Activated naive CD8-positive, alpha-beta T cell treated with anti-CD3 and anti-CD28 coated beads for 36 hours (primary cell): ENCODE measurements around the gene TMEM106B. TPM values are rescaled to one million over a fixed set of nuclear protein-coding genes. Genes with fewer than 3 reads are reported as not detected.
"Not testable (repeated sequence)": the region's sequence is repeated elsewhere in the genome, so short reads cannot be mapped to it uniquely, and the experiment has no call there.

Source experiments
- DNase-seq: peaks from one replicate; pipeline ENCODE4 v3.0.0; 2021
- H3K27ac Mint-ChIP-seq: one replicate; pipeline ENCODE4 v1.8.0; 2022; ENCODE audit warnings: mild to moderate bottlenecking, moderate library complexity, mixed read lengths
- H3K27me3 Mint-ChIP-seq: one replicate; pipeline ENCODE4 v1.8.0; 2022; ENCODE audit warnings: mild to moderate bottlenecking, mixed read lengths
- H3K36me3 Mint-ChIP-seq: one replicate; pipeline ENCODE4 v1.8.0; 2021; ENCODE audit warnings: mild to moderate bottlenecking, mixed read lengths
- H3K4me1 Mint-ChIP-seq: one replicate; pipeline ENCODE4 v1.8.0; 2021; ENCODE audit warnings: mixed read lengths
- H3K4me3 Mint-ChIP-seq: one replicate; pipeline ENCODE4 v1.8.0; 2022; ENCODE audit warnings: mild to moderate bottlenecking, moderate library complexity, mixed read lengths
- H3K9me3 Mint-ChIP-seq: one replicate; pipeline ENCODE4 v1.8.0; 2022; ENCODE audit warnings: mixed read lengths
- total RNA-seq, 2 experiments: library from RNA; stranded (reverse); gene quantifications; one replicate each; pipeline ENCODE4 v1.2.3, GENCODE V29; 2021

TMEM106B gene
- 10 to 100 TPM; 27.7 to 28.8 TPM for total RNA-seq

GRCh38 chr7:12211054-12211710 lies at the start of gene TMEM106B:
Gene TMEM106B, plus strand, starts transcription at chr7:12211294. Its CDS starts 3,517 bp downstream, at chr7:12214811.
- Mint-ChIP-seq H3K9me3 (no peaks in the 10 kb centered on the region), H3K27me3 (no peaks in the 10 kb centered on the region), H3K36me3 (peaks cover 20% of the 10 kb centered on the region), H3K27ac (peak within 1 kb of the TSS; percentile 97), H3K4me3 (peak within 1 kb of the TSS; percentile 97), H3K4me1 (peaks cover 32% of the 10 kb centered on the region)
- DNase-seq, result peak; percentile 97

DNA sequence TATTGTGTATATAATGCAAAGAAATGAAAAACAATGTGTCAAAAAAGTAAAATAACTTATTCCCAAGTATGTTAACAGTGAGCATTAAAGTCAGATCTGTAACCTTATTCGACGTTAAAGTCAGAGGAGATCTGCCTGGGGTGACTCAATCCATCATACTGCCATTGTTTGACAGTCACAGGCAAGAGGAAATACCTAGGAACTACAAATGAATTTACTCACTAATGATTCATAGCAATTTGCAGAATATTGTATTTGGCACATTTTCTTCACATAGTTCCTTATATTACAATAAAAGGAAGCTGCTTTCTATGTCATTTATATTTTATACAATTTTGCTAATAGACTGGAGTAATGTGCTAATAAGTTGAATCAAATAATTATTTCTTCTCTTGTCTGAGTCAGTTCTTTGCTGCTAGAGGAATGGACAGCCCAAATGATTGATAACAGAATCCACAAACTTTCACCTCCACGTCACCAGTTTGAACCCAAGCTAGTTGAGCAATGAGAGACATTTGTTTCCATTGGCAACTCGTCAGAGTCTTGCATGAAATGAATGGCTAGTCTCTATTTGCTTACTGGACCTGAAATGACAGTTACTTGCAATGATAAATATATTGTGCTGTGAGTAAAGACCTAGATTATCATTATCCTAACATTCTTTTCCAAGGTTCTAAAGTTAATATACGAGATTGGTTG lies 48.5 kb upstream of the TMEM106B start:
- H3K27ac Mint-ChIP-seq, result no peak overlapping the region
- DNase-seq, result no peak
- peaks cover 2% of the 10 kb centered on the region for H3K4me1 Mint-ChIP-seq
- H3K36me3 Mint-ChIP-seq, result peaks cover 1% of the 10 kb centered on the region
- H3K9me3 Mint-ChIP-seq, result peaks cover 15% of the 10 kb centered on the region
- H3K4me3 Mint-ChIP-seq, result no peak overlapping the region
- no peaks in the 10 kb centered on the region for H3K27me3 Mint-ChIP-seq

GRCh38 chr7:12168065-12168464 lies 43.0 kb upstream of the TMEM106B start:
- H3K36me3 Mint-ChIP-seq, result peaks cover 25% of the 10 kb centered on the region
- H3K9me3 Mint-ChIP-seq, result peaks cover 37% of the 10 kb centered on the region
- not testable (repeated sequence) for H3K4me1 Mint-ChIP-seq, H3K4me3 Mint-ChIP-seq, DNase-seq, H3K27me3 Mint-ChIP-seq, H3K27ac Mint-ChIP-seq

GRCh38 chr7:12169981-12170820 lies 40.9 kb upstream of the TMEM106B start:
- Mint-ChIP-seq H3K36me3 (peaks cover 25% of the 10 kb centered on the region), H3K27ac (peak overlapping the region; percentile 72), H3K4me1 (peaks cover 14% of the 10 kb centered on the region), H3K9me3 (peaks cover 35% of the 10 kb centered on the region)
- DNase-seq, result peak; percentile 12
- H3K27me3 Mint-ChIP-seq, H3K4me3 Mint-ChIP-seq: not testable (repeated sequence)

DNA sequence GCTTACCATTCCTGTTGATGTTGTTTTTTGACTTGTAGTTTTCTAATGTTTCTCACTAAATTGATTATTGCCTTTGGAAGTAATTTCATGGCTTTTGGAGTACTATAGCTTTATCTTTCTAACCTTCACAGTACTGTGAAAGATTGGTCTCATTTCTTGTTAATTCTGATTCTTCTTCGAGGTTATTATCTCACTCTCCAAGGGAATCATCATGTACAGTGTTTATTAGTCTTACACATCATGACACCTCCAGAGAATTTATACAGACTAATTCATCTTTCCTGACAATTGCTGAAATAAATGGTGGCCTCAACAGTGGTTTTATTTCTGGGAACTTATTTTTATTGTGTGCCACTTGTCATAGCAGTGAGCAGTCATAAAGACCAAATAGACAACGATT lies 37.4 kb upstream of the TMEM106B start:
- peaks cover 14% of the 10 kb centered on the region for H3K4me1 Mint-ChIP-seq
- H3K4me3 Mint-ChIP-seq, result no peak overlapping the region
- no peak for DNase-seq
- no peaks in the 10 kb centered on the region for H3K27me3 Mint-ChIP-seq
- no peak overlapping the region for H3K27ac Mint-ChIP-seq
- H3K36me3 Mint-ChIP-seq, result peaks cover 12% of the 10 kb centered on the region
- peaks cover 12% of the 10 kb centered on the region for H3K9me3 Mint-ChIP-seq

DNA sequence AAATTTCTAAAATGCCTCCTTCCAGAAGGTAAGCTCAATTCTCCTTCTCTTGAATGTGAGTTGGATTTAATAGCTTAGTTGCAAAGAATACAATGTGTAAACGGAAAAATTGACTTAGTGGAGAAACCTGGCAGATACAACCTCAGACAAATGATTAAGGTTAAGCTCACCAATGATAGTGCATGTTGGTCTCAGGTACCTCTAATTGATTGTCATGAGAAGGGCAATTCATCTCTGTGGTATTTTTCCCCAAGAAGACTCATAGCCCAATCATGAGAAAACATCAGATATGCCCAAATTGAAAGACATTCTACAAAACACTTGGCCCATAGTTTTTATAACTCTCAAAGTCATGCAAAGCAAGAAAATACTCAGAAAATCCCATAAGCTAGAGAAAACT lies 36.2 kb upstream of the TMEM106B start:
- H3K27ac Mint-ChIP-seq, result no peak overlapping the region
- H3K36me3 Mint-ChIP-seq, result peaks cover 3% of the 10 kb centered on the region
- no peak overlapping the region for H3K4me3 Mint-ChIP-seq
- peaks cover 14% of the 10 kb centered on the region for H3K4me1 Mint-ChIP-seq
- no peak for DNase-seq
- H3K27me3 Mint-ChIP-seq, result no peaks in the 10 kb centered on the region
- peaks cover 3% of the 10 kb centered on the region for H3K9me3 Mint-ChIP-seq

GRCh38 chr7:12178317-12178716 lies 32.8 kb upstream of the TMEM106B start:
- Mint-ChIP-seq H3K4me3 (no peak overlapping the region), H3K27me3 (no peaks in the 10 kb centered on the region), H3K27ac (no peak overlapping the region), H3K9me3 (peaks cover 3% of the 10 kb centered on the region), H3K4me1 (peaks cover 4% of the 10 kb centered on the region), H3K36me3 (no peaks in the 10 kb centered on the region)
- no peak for DNase-seq

- no peak overlapping the region for H3K4me3 Mint-ChIP-seq
- no peaks in the 10 kb centered on the region for H3K27me3 Mint-ChIP-seq
- H3K27ac Mint-ChIP-seq, result no peak overlapping the region
- DNase-seq, result no peak
- H3K36me3 Mint-ChIP-seq, result no peaks in the 10 kb centered on the region
- H3K4me1 Mint-ChIP-seq, result peaks cover 2% of the 10 kb centered on the region
- H3K9me3 Mint-ChIP-seq, result peaks cover 3% of the 10 kb centered on the region
Observed at GRCh38 chr7:12194426-12194825, 16.7 kb upstream of the TMEM106B start.

- no peaks in the 10 kb centered on the region for H3K9me3 Mint-ChIP-seq
- H3K4me1 Mint-ChIP-seq, result peaks cover 2% of the 10 kb centered on the region
- H3K27me3 Mint-ChIP-seq, result no peaks in the 10 kb centered on the region
- no peaks in the 10 kb centered on the region for H3K36me3 Mint-ChIP-seq
- no peak overlapping the region for H3K27ac Mint-ChIP-seq
- no peak for DNase-seq
- H3K4me3 Mint-ChIP-seq, result no peak overlapping the region
Observed at GRCh38 chr7:12196386-12196785, 14.7 kb upstream of the TMEM106B start.

- H3K27ac Mint-ChIP-seq, result no peak overlapping the region
- H3K27me3 Mint-ChIP-seq, result no peaks in the 10 kb centered on the region
- H3K9me3 Mint-ChIP-seq, result no peaks in the 10 kb centered on the region
- peaks cover 2% of the 10 kb centered on the region for H3K4me1 Mint-ChIP-seq
- no peak overlapping the region for H3K4me3 Mint-ChIP-seq
- H3K36me3 Mint-ChIP-seq, result no peaks in the 10 kb centered on the region
- no peak for DNase-seq
Observed at GRCh38 chr7:12199363-12199762, 11.7 kb upstream of the TMEM106B start.

- H3K27ac Mint-ChIP-seq, result no peak overlapping the region
- no peak overlapping the region for H3K4me3 Mint-ChIP-seq
- peaks cover 8% of the 10 kb centered on the region for H3K4me1 Mint-ChIP-seq
- no peak for DNase-seq
- H3K27me3 Mint-ChIP-seq, result no peaks in the 10 kb centered on the region
- no peaks in the 10 kb centered on the region for H3K9me3 Mint-ChIP-seq
- H3K36me3 Mint-ChIP-seq, result no peaks in the 10 kb centered on the region
Observed at GRCh38 chr7:12207046-12207445, 4.0 kb upstream of the TMEM106B start.

GRCh38 chr7:12209221-12209620 lies 1.9 kb upstream of the TMEM106B start:
- DNase-seq, result no peak
- H3K4me1 Mint-ChIP-seq, result peaks cover 21% of the 10 kb centered on the region
- H3K27ac Mint-ChIP-seq, result no peak overlapping the region
- H3K4me3 Mint-ChIP-seq, result no peak overlapping the region
- peaks cover 4% of the 10 kb centered on the region for H3K36me3 Mint-ChIP-seq
- H3K9me3 Mint-ChIP-seq, result no peaks in the 10 kb centered on the region
- H3K27me3 Mint-ChIP-seq, result no peaks in the 10 kb centered on the region

DNA sequence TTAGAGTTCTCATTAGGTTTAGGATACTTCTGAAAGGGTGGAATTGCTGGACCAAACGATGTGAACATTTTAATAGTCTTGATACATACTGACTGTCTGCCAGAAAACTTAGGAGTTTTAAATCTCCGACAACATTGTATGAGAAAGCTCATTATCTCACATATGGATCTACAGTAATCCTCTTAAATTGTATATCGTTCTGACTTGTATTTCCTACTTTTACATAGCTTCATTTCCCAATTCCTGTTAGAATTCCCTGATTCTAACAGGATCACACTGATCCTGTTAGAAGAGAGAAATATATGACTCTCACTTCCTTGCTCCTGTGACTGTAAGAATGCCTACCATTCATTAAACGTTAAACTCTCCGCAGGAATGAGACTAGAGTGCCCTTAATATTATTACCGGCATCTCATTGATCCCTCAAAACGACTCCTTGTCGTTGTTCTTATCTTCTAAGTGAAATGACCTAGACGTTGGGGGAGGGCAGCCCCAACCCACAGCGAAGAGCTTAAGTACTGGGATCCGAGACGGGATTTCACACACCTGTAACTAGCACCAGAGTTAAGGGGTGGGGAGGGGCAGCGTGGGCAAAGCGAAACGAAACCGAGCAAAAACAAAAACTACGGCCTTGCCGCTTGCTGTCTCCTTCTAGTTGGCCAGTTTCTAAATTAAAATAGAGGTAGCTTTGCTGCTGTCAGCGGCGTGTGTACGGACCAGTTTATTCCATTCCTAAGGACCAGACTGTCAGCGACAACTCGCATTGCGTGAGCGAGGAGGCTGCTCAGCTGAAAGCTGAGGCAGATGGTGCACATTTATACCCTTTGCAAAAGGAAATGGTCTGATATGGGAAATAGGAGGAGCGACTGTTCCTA lies 678 bp upstream of the TMEM106B start:
- H3K9me3 Mint-ChIP-seq, result no peaks in the 10 kb centered on the region
- DNase-seq, result no peak
- H3K27me3 Mint-ChIP-seq, result no peaks in the 10 kb centered on the region
- H3K36me3 Mint-ChIP-seq, result peaks cover 13% of the 10 kb centered on the region
- H3K4me3 Mint-ChIP-seq, result peak overlapping the region; percentile 97
- H3K27ac Mint-ChIP-seq, result peak overlapping the region; percentile 97
- peaks cover 29% of the 10 kb centered on the region for H3K4me1 Mint-ChIP-seq

GRCh38 chr7:12211711-12212485 lies 804 bp downstream of the TMEM106B start:
- H3K4me1 Mint-ChIP-seq, result peaks cover 37% of the 10 kb centered on the region
- H3K4me3 Mint-ChIP-seq, result peak overlapping the region; percentile 97
- peaks cover 27% of the 10 kb centered on the region for H3K36me3 Mint-ChIP-seq
- no peaks in the 10 kb centered on the region for H3K9me3 Mint-ChIP-seq
- DNase-seq, result no peak
- no peaks in the 10 kb centered on the region for H3K27me3 Mint-ChIP-seq
- H3K27ac Mint-ChIP-seq, result peak overlapping the region; percentile 96
